HG03135 (cell line): ENCODE measurements around the gene RAD23A.

ENCODE experiments used
- ATAC-seq: cut with Tn5 transposase; IDR thresholded peaks from one replicate; pipeline ENCODE4 v1.9.1; 2021; ENCODE audit warnings: mild to moderate bottlenecking, moderate library complexity; ENCODE audit not compliant: unreplicated experiment

Gene RAD23A

GRCh38 chr19:12983542-12984142 lies 38.0 kb downstream of the RAD23A start:
- ATAC-seq, result peak; percentile 52

GRCh38 chr19:12984143-12984627 lies 38.5 kb downstream of the RAD23A start:
- ATAC-seq, result no peak

GRCh38 chr19:12984683-12985048 lies 39.0 kb downstream of the RAD23A start:
- no peak for ATAC-seq

- no peak for ATAC-seq
Observed at GRCh38 chr19:12985049-12985776, 39.6 kb downstream of the RAD23A start.

- no peak for ATAC-seq
Observed at GRCh38 chr19:12986726-12987125, 41.1 kb downstream of the RAD23A start.

- ATAC-seq, result no peak
Observed at GRCh38 chr19:12987190-12987589, 41.5 kb downstream of the RAD23A start.

GRCh38 chr19:12987781-12988180 lies 42.1 kb downstream of the RAD23A start:
- ATAC-seq, result no peak

GRCh38 chr19:12990431-12990830 lies 44.8 kb downstream of the RAD23A start:
- ATAC-seq, result no peak

GRCh38 chr19:12990853-12991252 lies 45.2 kb downstream of the RAD23A start:
- no peak for ATAC-seq

GRCh38 chr19:12991296-12991695 lies 45.6 kb downstream of the RAD23A start:
- no peak for ATAC-seq

GRCh38 chr19:12992729-12993128 lies 47.1 kb downstream of the RAD23A start:
- ATAC-seq, result no peak

- ATAC-seq, result no peak
Observed at GRCh38 chr19:12993562-12993961, 47.9 kb downstream of the RAD23A start.

GRCh38 chr19:12994701-12995595 lies 49.3 kb downstream of the RAD23A start, which contains the start of gene NFIX:
TSS of gene NFIX (plus strand) at chr19:12995475. CDS start at chr19:12995838, 363 bp downstream.
- no peak for ATAC-seq

- ATAC-seq, result no peak
Observed at GRCh38 chr19:12995596-12996405, 50.1 kb downstream of the RAD23A start.

GRCh38 chr19:12996406-12997094 lies 50.9 kb downstream of the RAD23A start:
- no peak for ATAC-seq

- ATAC-seq, result no peak
Observed at GRCh38 chr19:12997179-12997966, 51.7 kb downstream of the RAD23A start.

- ATAC-seq, result no peak
Observed at GRCh38 chr19:12997967-12998940, 52.6 kb downstream of the RAD23A start.

GRCh38 chr19:13001166-13001501 lies 55.5 kb downstream of the RAD23A start:
- no peak for ATAC-seq
